ENCODE results near the gene TP53. TPM values are rescaled to one million over a fixed set of nuclear protein-coding genes. Genes with fewer than 3 reads are reported as not detected.
"Not testable (repeated sequence)": the region's sequence is repeated elsewhere in the genome, so short reads cannot be mapped to it uniquely, and the experiment has no call there.

TP53 gene
- polyA plus RNA-seq, 1 donor (not counting 4 experiments of a cell fraction or from before 2014, with no cell fraction given), result 22.0 TPM

DNA sequence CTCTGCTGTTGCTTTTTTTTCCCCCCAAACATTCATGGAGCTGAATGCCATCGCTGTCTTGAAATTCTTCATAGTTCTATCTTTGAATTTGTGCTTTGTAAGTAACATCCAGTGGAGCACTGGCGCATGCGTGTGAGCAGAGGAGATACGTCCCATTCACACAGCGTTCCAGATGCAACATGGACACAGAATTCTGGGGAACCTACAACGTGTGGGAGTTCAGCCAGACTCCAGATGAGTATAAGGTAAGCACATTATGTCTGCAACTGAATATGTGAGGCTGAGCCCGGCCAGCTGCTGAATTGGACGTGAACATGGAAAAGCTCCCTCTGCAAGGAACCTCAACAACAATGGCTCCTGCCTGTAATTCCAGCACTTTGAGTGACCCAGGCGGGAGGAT, 40.8 kb downstream of the TP53 start:
- no peak overlapping the region for H3K4me2 ChIP-seq (ENCODE audit: control insufficient read depth, extremely low read depth, insufficient read depth, low read depth, low read length)
- TF ChIP-seq EZH2 (IDR thresholded peaks at IDR 0.05; ENCODE audit: low read length), result no peak
- TF ChIP-seq, protein P1, sequence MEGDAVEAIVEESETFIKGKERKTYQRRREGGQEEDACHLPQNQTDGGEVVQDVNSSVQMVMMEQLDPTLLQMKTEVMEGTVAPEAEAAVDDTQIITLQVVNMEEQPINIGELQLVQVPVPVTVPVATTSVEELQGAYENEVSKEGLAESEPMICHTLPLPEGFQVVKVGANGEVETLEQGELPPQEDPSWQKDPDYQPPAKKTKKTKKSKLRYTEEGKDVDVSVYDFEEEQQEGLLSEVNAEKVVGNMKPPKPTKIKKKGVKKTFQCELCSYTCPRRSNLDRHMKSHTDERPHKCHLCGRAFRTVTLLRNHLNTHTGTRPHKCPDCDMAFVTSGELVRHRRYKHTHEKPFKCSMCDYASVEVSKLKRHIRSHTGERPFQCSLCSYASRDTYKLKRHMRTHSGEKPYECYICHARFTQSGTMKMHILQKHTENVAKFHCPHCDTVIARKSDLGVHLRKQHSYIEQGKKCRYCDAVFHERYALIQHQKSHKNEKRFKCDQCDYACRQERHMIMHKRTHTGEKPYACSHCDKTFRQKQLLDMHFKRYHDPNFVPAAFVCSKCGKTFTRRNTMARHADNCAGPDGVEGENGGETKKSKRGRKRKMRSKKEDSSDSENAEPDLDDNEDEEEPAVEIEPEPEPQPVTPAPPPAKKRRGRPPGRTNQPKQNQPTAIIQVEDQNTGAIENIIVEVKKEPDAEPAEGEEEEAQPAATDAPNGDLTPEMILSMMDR (optimal IDR thresholded peaks at IDR 0.05 in 1 of 3, IDR thresholded peaks at IDR 0.05 in 1 of 3, conservative IDR thresholded peaks at IDR 0.05 in 1 of 3; ENCODE audit: extremely low read depth in 1 of 3, insufficient read depth in 2 of 3, low read length in 3 of 3), result no peak
- no peak for FAIRE-seq

DNA sequence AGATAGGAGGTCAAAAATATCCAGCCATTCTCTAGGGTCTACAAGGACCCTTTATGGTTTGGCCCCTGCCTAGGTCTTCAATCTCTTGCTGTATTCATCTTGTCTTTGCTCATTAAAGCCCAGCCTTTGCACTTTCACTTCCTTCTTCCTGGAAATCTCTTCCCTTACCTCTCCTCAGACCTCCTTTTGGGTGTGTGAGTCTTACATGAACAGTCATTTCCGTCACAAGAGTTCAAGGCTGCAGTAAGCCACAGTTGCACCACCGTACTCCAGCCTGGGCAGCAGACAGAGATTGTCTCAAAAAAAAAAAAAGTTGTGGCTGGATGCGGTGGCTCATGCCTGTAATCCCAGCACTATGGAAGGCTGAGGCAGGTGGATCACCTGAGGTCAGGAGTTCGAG, 42.5 kb downstream of the TP53 start:
- TF ChIP-seq, protein P1 (optimal IDR thresholded peaks at IDR 0.05 in 1 of 3, IDR thresholded peaks at IDR 0.05 in 1 of 3, conservative IDR thresholded peaks at IDR 0.05 in 1 of 3; ENCODE audit: extremely low read depth in 1 of 3, insufficient read depth in 2 of 3, low read length in 3 of 3), result no peak
- TF ChIP-seq EZH2 (IDR thresholded peaks at IDR 0.05; ENCODE audit: low read length), result no peak
- H2AFZ ChIP-seq (ENCODE audit: control insufficient read depth, low read length), result no peak overlapping the region
- H4K20me1 ChIP-seq (ENCODE audit: control insufficient read depth, extremely low read depth, insufficient read depth, low read length), result no peaks in the 10 kb centered on the region
- no peak overlapping the region for H3K9ac ChIP-seq (ENCODE audit: control insufficient read depth, extremely low read depth, insufficient read depth, low read length)
- no peaks in the 10 kb centered on the region for H3K79me2 ChIP-seq (ENCODE audit: control insufficient read depth, insufficient read depth, low read length)
- no peak for DNase-seq (ENCODE audit: low read depth, low spot score)
- H3K9me1 ChIP-seq (ENCODE audit: control insufficient read depth, extremely low read depth, insufficient read depth, low read length), result no peaks in the 10 kb centered on the region
- no peak overlapping the region for H3K27ac ChIP-seq (ENCODE audit: control insufficient read depth, insufficient read depth, low read length)
- no peaks in the 10 kb centered on the region for H3K36me3 ChIP-seq (ENCODE audit: control insufficient read depth in 2 of 2, extremely low read depth in 1 of 2, insufficient read depth in 2 of 2, low read length in 2 of 2)
- H3K4me1 ChIP-seq (ENCODE audit: control insufficient read depth, extremely low read depth, insufficient read depth, low read length), result no peaks in the 10 kb centered on the region
- H3K4me2 ChIP-seq (ENCODE audit: control insufficient read depth, extremely low read depth, insufficient read depth, low read depth, low read length), result no peak overlapping the region
- no peak for FAIRE-seq
- dilution Hi-C loops (cut with MboI; ENCODE audit: extremely low pct_ligation_motif_present, low sequenced_read_pairs), result no loop called here
- no peaks in the 10 kb centered on the region for H3K9me3 ChIP-seq (ENCODE audit: control insufficient read depth, low read depth, low read length)
- peaks cover under 1% of the 10 kb centered on the region for H3K27me3 ChIP-seq (ENCODE audit: control insufficient read depth, extremely low read depth, insufficient read depth, low read length)
- H3K4me3 ChIP-seq (ENCODE audit: control insufficient read depth in 2 of 3, extremely low read depth in 1 of 3, insufficient read depth in 2 of 3, low read depth in 1 of 3, low read length in 3 of 3), result no peak overlapping the region

More for the DNA sequence above, 40.8 kb downstream of the TP53 start:
- H3K9me3 ChIP-seq (ENCODE audit: control insufficient read depth, low read depth, low read length), result no peaks in the 10 kb centered on the region
- H3K9ac ChIP-seq (ENCODE audit: control insufficient read depth, extremely low read depth, insufficient read depth, low read length), result no peak overlapping the region
- no peak for DNase-seq (ENCODE audit: low read depth, low spot score)
- H3K79me2 ChIP-seq (ENCODE audit: control insufficient read depth, insufficient read depth, low read length), result no peaks in the 10 kb centered on the region
- peaks cover 4% of the 10 kb centered on the region for H3K4me1 ChIP-seq (ENCODE audit: control insufficient read depth, extremely low read depth, insufficient read depth, low read length)
- H3K36me3 ChIP-seq (ENCODE audit: control insufficient read depth in 2 of 2, extremely low read depth in 1 of 2, insufficient read depth in 2 of 2, low read length in 2 of 2), result no peaks in the 10 kb centered on the region
- H3K27ac ChIP-seq (ENCODE audit: control insufficient read depth, insufficient read depth, low read length), result no peak overlapping the region
- dilution Hi-C loops (cut with MboI; ENCODE audit: extremely low pct_ligation_motif_present, low sequenced_read_pairs), result no loop called here
- H3K4me3 ChIP-seq (ENCODE audit: control insufficient read depth in 2 of 3, extremely low read depth in 1 of 3, insufficient read depth in 2 of 3, low read depth in 1 of 3, low read length in 3 of 3), result no peak overlapping the region
- H3K27me3 ChIP-seq (ENCODE audit: control insufficient read depth, extremely low read depth, insufficient read depth, low read length), result peaks cover 17% of the 10 kb centered on the region
- no peaks in the 10 kb centered on the region for H4K20me1 ChIP-seq (ENCODE audit: control insufficient read depth, extremely low read depth, insufficient read depth, low read length)
- H3K9me1 ChIP-seq (ENCODE audit: control insufficient read depth, extremely low read depth, insufficient read depth, low read length), result no peaks in the 10 kb centered on the region
- no peak overlapping the region for H2AFZ ChIP-seq (ENCODE audit: control insufficient read depth, low read length)

DNA sequence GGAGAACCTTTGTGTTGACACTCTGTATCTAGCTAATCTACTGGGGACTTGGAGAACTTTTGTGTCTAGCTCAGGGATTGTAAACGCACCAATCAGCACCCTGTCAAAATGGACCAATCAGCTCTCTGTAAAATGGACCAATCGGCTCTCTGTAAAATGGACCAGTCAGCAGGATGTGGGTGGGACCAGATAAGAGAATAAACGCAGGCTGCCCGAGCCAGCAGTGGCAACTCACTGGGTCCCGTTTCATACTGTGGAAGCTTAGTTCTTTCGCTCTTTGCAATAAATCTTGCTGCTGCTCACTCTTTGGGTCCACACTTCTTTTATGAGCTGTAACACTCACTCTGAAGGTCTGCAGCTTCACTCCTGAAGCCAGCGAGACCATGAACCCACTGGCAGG, 45.7 kb downstream of the TP53 start:
- dilution Hi-C loops (cut with MboI; ENCODE audit: extremely low pct_ligation_motif_present, low sequenced_read_pairs); H3K27ac ChIP-seq (ENCODE audit: control insufficient read depth, insufficient read depth, low read length); FAIRE-seq: not testable (repeated sequence)

More for the DNA sequence above, 45.7 kb downstream of the TP53 start:
- not testable (repeated sequence) for H2AFZ ChIP-seq (ENCODE audit: control insufficient read depth, low read length); H3K79me2 ChIP-seq (ENCODE audit: control insufficient read depth, insufficient read depth, low read length); H3K9ac ChIP-seq (ENCODE audit: control insufficient read depth, extremely low read depth, insufficient read depth, low read length); H3K4me2 ChIP-seq (ENCODE audit: control insufficient read depth, extremely low read depth, insufficient read depth, low read depth, low read length); H3K27me3 ChIP-seq (ENCODE audit: control insufficient read depth, extremely low read depth, insufficient read depth, low read length); H3K36me3 ChIP-seq (ENCODE audit: control insufficient read depth in 2 of 2, extremely low read depth in 1 of 2, insufficient read depth in 2 of 2, low read length in 2 of 2); H3K9me3 ChIP-seq (ENCODE audit: control insufficient read depth, low read depth, low read length); H4K20me1 ChIP-seq (ENCODE audit: control insufficient read depth, extremely low read depth, insufficient read depth, low read length); H3K9me1 ChIP-seq (ENCODE audit: control insufficient read depth, extremely low read depth, insufficient read depth, low read length); DNase-seq (ENCODE audit: low read depth, low spot score); H3K4me3 ChIP-seq (ENCODE audit: control insufficient read depth in 2 of 3, extremely low read depth in 1 of 3, insufficient read depth in 2 of 3, low read depth in 1 of 3, low read length in 3 of 3); H3K4me1 ChIP-seq (ENCODE audit: control insufficient read depth, extremely low read depth, insufficient read depth, low read length)
